ENCODE data around the gene HECTD4. TPM values are rescaled to one million over a fixed set of nuclear protein-coding genes. Genes with fewer than 3 reads are reported as not detected.

HECTD4 gene
- total and polyA plus RNA-seq, 9 of the 15 experiments (the other 6 are each of a cell fraction or from before 2014, with no cell fraction given) = 3.5 to 33.3 (median 13.5) TPM

GRCh38 chr12:112418608-112419296 is 36.5 kb upstream of the HECTD4 start, which contains the start of gene PTPN11 (continued):
- no peak for TF ChIP-seq ARID3B (CRISPR knock-in tag; IDR thresholded peaks at IDR 0.05; ENCODE audit: borderline replicate concordance)
- no peak for TF ChIP-seq AFF1 (IDR thresholded peaks at IDR 0.05; ENCODE audit: low read depth in 1 of 2, partially characterized antibody in 2 of 2)
- TF ChIP-seq KAT7 (CRISPR knock-in tag; IDR thresholded peaks at IDR 0.05; ENCODE audit: borderline replicate concordance) = peak; percentile 91; the same call in 1 of the 2 replicates
- peak; percentile 92 for TF ChIP-seq RBBP5 (IDR thresholded peaks at IDR 0.05; ENCODE audit: borderline replicate concordance, insufficient read depth, low read length, poor library complexity, severe bottlenecking)
- TF ChIP-seq ETV5 (CRISPR knock-in tag; IDR thresholded peaks at IDR 0.05; ENCODE audit: low read depth) = peak; percentile 75
- no peak for TF ChIP-seq NCOA1 (IDR thresholded peaks at IDR 0.05; ENCODE audit: low read depth)
- no peak; the same call in 1 of the 2 replicates for TF ChIP-seq AFF4 (CRISPR knock-in tag; IDR thresholded peaks at IDR 0.05)
- peak; percentile 59; the same call in 1 of the 2 replicates for TF ChIP-seq ZBTB33 (CRISPR knock-in tag; IDR thresholded peaks at IDR 0.05)
- no peak for TF ChIP-seq TARDBP (IDR thresholded peaks at IDR 0.05)
- 0 out of 2 replicates have a peak, but pooled peaks have one; percentile 45 for TF ChIP-seq ZBTB17 (CRISPR knock-in tag; IDR thresholded peaks at IDR 0.05)
- TF ChIP-seq CBFB (CRISPR knock-in tag; IDR thresholded peaks at IDR 0.05) = peak; percentile 41; the same call in 1 of the 2 replicates

All from K562 (cell line).